Measurements from ENCODE around the gene RELL1. TPM values are rescaled to one million over a fixed set of nuclear protein-coding genes. Genes with fewer than 3 reads are reported as not detected.

The RELL1 gene
- polyA plus RNA-seq, 1 of the 3 experiments (the other 2 are of a cell fraction): 4.5 TPM

- Histone ChIP-seq H3K36me3 (replicated peaks in 1 of 2; ENCODE audit: control insufficient read depth in 1 of 2, insufficient read depth in 2 of 2, low read length in 1 of 2) (no peaks in the 10 kb centered on the region), H3K9ac (no peak overlapping the region), H3K79me2 (ENCODE audit: insufficient read depth) (peaks cover 11% of the 10 kb centered on the region; the same call in 1 of the 2 replicates), H3K4me2 (peak overlapping the region; percentile 28), H3K27ac (ENCODE audit: low read depth in 2 of 2, low read length in 1 of 2) (peak overlapping the region in 1 of 2 experiments; percentile 65; a peak in 2 of 4 replicates), H2AFZ (ENCODE audit: low read depth) (no peak overlapping the region), H3K27me3 (ENCODE audit: insufficient read depth) (no peaks in the 10 kb centered on the region), H3K9me3 (no peaks in the 10 kb centered on the region), H3F3A (replicated peaks; ENCODE audit: insufficient read depth) (peaks cover 11% of the 10 kb centered on the region), H3K4me3 (ENCODE audit: low read depth in 2 of 2, low read length in 1 of 2) (no peak overlapping the region), H3K9me2 (no peaks in the 10 kb centered on the region), H3K4me1 (ENCODE audit: control insufficient read depth in 1 of 2, insufficient read depth in 2 of 2, low read depth in 1 of 2, low read length in 1 of 2) (peaks cover 17% of the 10 kb centered on the region in 2 experiments; a peak in 2 of 4 replicates), H4K20me1 (ENCODE audit: insufficient read depth) (no peaks in the 10 kb centered on the region)
- CTCF ChIA-PET: interaction anchor here (1.0 kb wide), 1 partner anchor 14 kb away, joined by 3 read pairs; no protein-coding TSS in a partner anchor
- POLR2A ChIA-PET: no interaction called here
- no peak for DNase-seq
- TF ChIP-seq RAD21 (IDR thresholded peaks at IDR 0.05; ENCODE audit: low read length) (no peak), JUND (IDR thresholded peaks at IDR 0.05) (peak; percentile 22; the same call in 1 of the 2 replicates), MAX (IDR thresholded peaks at IDR 0.05; ENCODE audit: low read depth) (no peak), GABPA (IDR thresholded peaks at IDR 0.05; ENCODE audit: low read depth) (no peak), YY1 (IDR thresholded peaks at IDR 0.05; ENCODE audit: low read depth) (no peak), MXI1 (IDR thresholded peaks at IDR 0.05; ENCODE audit: low read depth, low read length) (no peak)
- TF ChIP-seq, protein P1, sequence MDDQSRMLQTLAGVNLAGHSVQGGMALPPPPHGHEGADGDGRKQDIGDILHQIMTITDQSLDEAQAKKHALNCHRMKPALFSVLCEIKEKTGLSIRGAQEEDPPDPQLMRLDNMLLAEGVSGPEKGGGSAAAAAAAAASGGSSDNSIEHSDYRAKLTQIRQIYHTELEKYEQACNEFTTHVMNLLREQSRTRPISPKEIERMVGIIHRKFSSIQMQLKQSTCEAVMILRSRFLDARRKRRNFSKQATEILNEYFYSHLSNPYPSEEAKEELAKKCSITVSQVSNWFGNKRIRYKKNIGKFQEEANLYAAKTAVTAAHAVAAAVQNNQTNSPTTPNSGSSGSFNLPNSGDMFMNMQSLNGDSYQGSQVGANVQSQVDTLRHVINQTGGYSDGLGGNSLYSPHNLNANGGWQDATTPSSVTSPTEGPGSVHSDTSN (IDR thresholded peaks at IDR 0.05): peak; percentile 64
- WGBS (ENCODE audit: low lambda C conversion rate): 35% methylated on average over 2 of the region's 2 CpGs
Measured at GRCh38 chr4:37667197-37668100, 18.7 kb downstream of the RELL1 start.

GRCh38 chr4:37666625-37667071 lies 19.5 kb downstream of the RELL1 start:
- Histone ChIP-seq H2AFZ (ENCODE audit: low read depth) (no peak overlapping the region), H4K20me1 (ENCODE audit: insufficient read depth) (no peaks in the 10 kb centered on the region), H3K27me3 (ENCODE audit: insufficient read depth) (no peaks in the 10 kb centered on the region), H3K27ac (ENCODE audit: low read depth in 2 of 2, low read length in 1 of 2) (peak overlapping the region in 1 of 2 experiments; percentile 65; a peak in 2 of 4 replicates), H3F3A (replicated peaks; ENCODE audit: insufficient read depth) (peaks cover 11% of the 10 kb centered on the region), H3K9me3 (no peaks in the 10 kb centered on the region), H3K79me2 (ENCODE audit: insufficient read depth) (peaks cover 11% of the 10 kb centered on the region; the same call in 1 of the 2 replicates), H3K9ac (no peak overlapping the region), H3K4me3 (ENCODE audit: low read depth in 2 of 2, low read length in 1 of 2) (no peak overlapping the region), H3K9me2 (no peaks in the 10 kb centered on the region), H3K4me2 (peak overlapping the region; percentile 28), H3K4me1 (ENCODE audit: control insufficient read depth in 1 of 2, insufficient read depth in 2 of 2, low read depth in 1 of 2, low read length in 1 of 2) (peaks cover 23 to 24% of the 10 kb centered on the region in 2 experiments; a peak in 2 of 4 replicates), H3K36me3 (replicated peaks in 1 of 2; ENCODE audit: control insufficient read depth in 1 of 2, insufficient read depth in 2 of 2, low read length in 1 of 2) (no peaks in the 10 kb centered on the region)
- no peak for DNase-seq
- WGBS (ENCODE audit: low lambda C conversion rate): 17% methylated on average over 6 of the region's 6 CpGs
- CTCF ChIA-PET: interaction anchor here (1.0 kb wide), 1 partner anchor 13 kb away, joined by 3 read pairs; no protein-coding TSS in a partner anchor
- POLR2A ChIA-PET: no interaction called here
- TF ChIP-seq RCOR1 (IDR thresholded peaks at IDR 0.05; ENCODE audit: low read length): no peak
- peak; percentile 46; the same call in 1 of the 2 replicates for TF ChIP-seq NFIC (IDR thresholded peaks at IDR 0.05; ENCODE audit: borderline replicate concordance)
- TF ChIP-seq EP300 (IDR thresholded peaks at IDR 0.05; ENCODE audit: borderline replicate concordance in 1 of 2, low read depth in 1 of 2, low read length in 1 of 2): peak in 1 of 2 experiments; percentile 45; a peak in 1 of 4 replicates
- TF ChIP-seq POLR2AphosphoS5 (IDR thresholded peaks at IDR 0.05; ENCODE audit: low read depth, low read length): no peak
- TF ChIP-seq RAD21 (IDR thresholded peaks at IDR 0.05; ENCODE audit: low read length): no peak
- TF ChIP-seq GABPA (IDR thresholded peaks at IDR 0.05; ENCODE audit: low read depth): peak; percentile 58
- 0 out of 2 replicates have a peak, but pooled peaks have one; percentile 18 for TF ChIP-seq REST (IDR thresholded peaks at IDR 0.05; ENCODE audit: low read depth, low read length)
- peak; percentile 71; the same call in 1 of the 2 replicates for TF ChIP-seq RXRA (IDR thresholded peaks at IDR 0.05; ENCODE audit: borderline replicate concordance, low read depth)
- no peak for TF ChIP-seq FOXJ3 (CRISPR knock-in tag; IDR thresholded peaks at IDR 0.05)
- TF ChIP-seq FOSL2 (IDR thresholded peaks at IDR 0.05; ENCODE audit: borderline replicate concordance, low read depth): peak; percentile 81; the same call in 1 of the 2 replicates
- TF ChIP-seq JUND (IDR thresholded peaks at IDR 0.05): peak; percentile 73
- TF ChIP-seq ELF1 (IDR thresholded peaks at IDR 0.05): peak; percentile 67
- TF ChIP-seq, protein P1 (IDR thresholded peaks at IDR 0.05): 0 out of 2 replicates have a peak, but pooled peaks have one; percentile 16
- no peak for TF ChIP-seq MEF2A (IDR thresholded peaks at IDR 0.05; ENCODE audit: borderline replicate concordance, low read depth)
- TF ChIP-seq NRF1 (IDR thresholded peaks at IDR 0.05; ENCODE audit: low read depth, low read length): no peak
- TF ChIP-seq TCF12 (IDR thresholded peaks at IDR 0.05): peak; percentile 75
- peak; percentile 92 for TF ChIP-seq MAX (IDR thresholded peaks at IDR 0.05; ENCODE audit: low read depth)
